GM12865 (cell line): ENCODE measurements around the gene SCAMP3.

Experiments used
- DNase-seq: peaks from one replicate; pipeline ENCODE4 v3.0.0; 2010; ENCODE audit warnings: low read depth
- H3K4me3 ChIP-seq: 2 replicates; pipeline ENCODE4 v1.5.1; 2011; ENCODE audit warnings: mild to moderate bottlenecking, low read depth, low read length, control low read depth
- CTCF ChIP-seq: IDR thresholded peaks from 2 replicates; pipeline ENCODE4 v1.5.1; 2011; ENCODE audit warnings: low read length, control low read depth, low read depth, inconsistent platforms; ENCODE audit not compliant: insufficient read depth; ENCODE audit errors: missing control alignments

The SCAMP3 gene

GRCh38 chr1:155263067-155263466 is 907 bp upstream of the SCAMP3 start:
- H3K4me3 ChIP-seq: no peak overlapping the region
- no peak for TF ChIP-seq CTCF
- no peak for DNase-seq

- peak; percentile 59 for DNase-seq
- no peak for TF ChIP-seq CTCF
- peak overlapping the region; percentile 84 for H3K4me3 ChIP-seq
Measured at GRCh38 chr1:155261493-155261851, 688 bp downstream of the SCAMP3 start.

GRCh38 chr1:155260276-155260675 is 1.9 kb downstream of the SCAMP3 start:
- TF ChIP-seq CTCF: no peak
- H3K4me3 ChIP-seq: no peak overlapping the region
- DNase-seq: no peak

DNA sequence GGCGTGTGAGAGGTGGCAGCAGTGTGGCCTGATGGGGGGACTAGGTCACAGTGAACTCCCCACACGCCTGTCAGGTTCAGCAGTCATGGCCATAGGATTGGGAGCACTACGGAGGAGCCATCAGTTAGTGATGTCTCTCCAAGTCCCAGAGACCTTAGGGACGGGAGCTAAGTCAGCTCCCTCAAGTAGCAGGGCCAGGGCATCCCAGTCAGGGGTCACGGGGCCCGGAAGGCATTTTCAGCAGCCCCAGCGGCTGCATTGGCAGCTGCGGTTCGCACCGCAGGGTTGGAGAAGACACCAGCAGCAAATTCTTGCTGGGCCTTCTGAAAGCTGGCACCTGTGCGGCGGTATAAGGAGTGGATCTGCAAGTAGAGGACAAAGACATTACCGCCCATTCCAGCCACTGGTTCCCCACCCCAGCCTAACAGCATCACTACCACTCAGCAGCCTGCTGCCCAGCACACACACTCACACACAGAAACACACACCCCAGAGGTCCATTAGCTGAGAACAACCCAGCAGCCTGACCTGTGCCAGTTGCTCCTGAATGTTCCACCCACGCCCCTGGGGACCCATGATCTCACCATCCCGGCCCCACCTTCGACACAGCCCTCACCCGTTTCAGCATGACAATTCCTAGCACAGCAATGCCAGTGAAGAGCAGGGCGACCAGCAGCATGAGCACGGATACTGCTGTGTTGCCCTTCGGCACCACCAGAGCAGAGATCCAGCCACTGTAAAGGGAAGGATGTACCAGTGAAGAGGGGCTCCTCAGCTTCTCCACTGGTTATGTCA is 5.9 kb downstream of the SCAMP3 start:
- H3K4me3 ChIP-seq: no peak overlapping the region
- no peak for DNase-seq
- TF ChIP-seq CTCF: no peak

DNA sequence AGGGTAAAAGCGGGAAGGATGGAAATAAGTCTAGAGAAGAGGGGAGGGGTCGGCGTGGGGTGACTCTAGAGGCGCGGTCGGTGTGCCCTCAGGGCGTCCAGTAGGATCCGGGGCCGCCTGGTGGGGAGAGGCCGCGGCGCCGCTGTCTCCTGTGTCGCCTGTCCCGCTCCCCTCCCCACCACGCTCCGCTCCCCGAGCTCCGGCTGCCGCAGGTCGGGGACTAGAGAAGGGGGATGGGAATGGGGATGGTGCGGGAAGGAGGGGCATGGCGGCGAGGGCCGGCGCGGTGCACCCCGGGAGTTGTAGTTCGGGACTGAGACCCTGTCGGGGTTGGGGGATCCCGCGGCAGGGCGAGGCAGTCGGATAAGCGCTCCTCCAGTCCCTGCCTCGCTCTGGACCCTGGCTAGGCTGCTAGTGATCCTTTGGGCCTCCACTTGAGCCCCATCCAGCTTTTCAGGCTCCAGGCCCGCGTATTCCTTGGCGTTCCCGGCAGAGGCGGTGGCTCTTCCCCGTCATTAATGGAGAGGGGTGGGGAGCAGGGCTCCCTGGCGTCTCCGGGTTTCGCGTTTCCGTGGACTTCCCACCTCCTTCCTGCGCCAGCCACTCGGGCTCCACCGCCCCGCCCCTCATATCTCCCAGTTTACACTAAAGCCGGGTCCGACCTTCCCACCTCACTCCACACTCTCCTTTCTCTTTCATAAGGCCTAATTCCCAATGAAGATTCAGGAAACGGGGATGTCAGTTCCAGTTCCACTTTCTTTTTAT is 6.7 kb downstream of the SCAMP3 start, which contains the start of gene ENTREP3:
ENTREP3 (minus strand) TSS at position 241 of the 765 bp plus-strand sequence. CDS start 606 bp downstream, outside the sequence.
- TF ChIP-seq CTCF: no peak
- peak; percentile 87 for DNase-seq
- peak within 1 kb of the TSS; percentile 68 for H3K4me3 ChIP-seq

- DNase-seq: no peak
- H3K4me3 ChIP-seq: peak overlapping the region; percentile 68
- no peak for TF ChIP-seq CTCF
Measured at GRCh38 chr1:155254714-155255242, 7.4 kb downstream of the SCAMP3 start.
